ENCODE results near the gene TSPAN17.
"Not testable (repeated sequence)": the region's sequence is repeated elsewhere in the genome, so short reads cannot be mapped to it uniquely, and the experiment has no call there.

TSPAN17 gene

DNA sequence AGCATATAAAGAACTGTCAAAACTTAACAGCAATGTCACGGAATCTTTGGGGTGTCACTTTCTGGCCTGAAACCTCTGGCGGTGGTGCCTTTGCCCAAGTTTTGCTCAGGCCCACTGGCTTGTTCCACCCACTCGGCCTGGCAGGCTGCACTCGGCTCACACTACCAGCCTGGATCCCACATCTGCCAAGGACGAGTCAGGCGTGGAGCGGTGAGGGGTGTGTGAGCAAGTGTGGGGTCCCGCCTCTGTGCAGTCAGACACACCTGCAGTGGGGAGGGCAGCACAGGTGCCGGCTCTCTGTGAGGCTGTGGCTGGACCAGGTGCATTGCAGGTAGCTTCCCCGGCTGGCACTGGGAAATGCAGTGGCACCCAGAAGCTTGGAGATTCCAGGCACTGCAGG, 40.0 kb downstream of the TSPAN17 start:
- DNase-seq = no peak

DNA sequence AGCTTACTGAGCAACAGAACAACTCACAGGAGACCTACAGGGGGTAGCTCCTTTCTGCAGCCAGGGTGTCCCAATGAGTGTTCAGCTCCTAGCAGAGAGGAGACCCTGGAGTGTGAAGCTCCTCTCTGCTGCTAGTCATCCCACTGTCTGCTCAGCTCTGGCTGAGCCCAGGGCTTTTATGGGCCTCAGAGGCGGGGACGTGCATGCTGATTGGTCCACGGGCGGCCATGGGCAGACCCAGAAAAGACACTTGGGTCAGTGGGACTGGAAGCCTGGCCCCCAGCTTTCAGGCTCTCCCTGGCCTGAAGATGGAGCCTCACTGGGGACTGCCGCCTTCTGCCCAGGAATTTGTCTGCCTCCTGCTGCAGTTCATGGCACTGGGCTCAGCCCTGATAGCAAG, 40.6 kb downstream of the TSPAN17 start:
- DNase-seq = no peak

- DNase-seq = no peak
Observed at GRCh38 chr5:176690911-176691310, 43.6 kb downstream of the TSPAN17 start.

DNA sequence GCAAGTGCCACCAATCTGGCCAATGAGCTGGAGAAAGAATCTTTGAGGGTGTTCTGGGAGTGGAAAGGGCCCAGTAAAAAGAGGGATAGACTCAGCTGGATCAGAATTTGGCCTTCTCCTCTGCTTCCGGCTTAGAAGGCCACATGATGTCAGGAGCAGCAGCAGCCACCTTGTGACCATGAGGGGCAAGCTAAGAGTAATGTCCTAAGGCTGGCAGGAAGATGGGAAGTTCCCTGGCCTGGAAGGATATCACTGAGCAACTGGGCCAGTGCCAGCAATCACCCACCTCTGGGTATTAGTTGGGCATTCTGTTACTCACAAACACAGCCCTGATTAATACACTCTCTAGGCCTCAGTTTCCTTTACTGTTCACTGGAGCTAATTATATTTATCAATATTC, 44.2 kb downstream of the TSPAN17 start:
- DNase-seq = no peak

- no peak for DNase-seq
Observed at GRCh38 chr5:176692326-176692725, 45.0 kb downstream of the TSPAN17 start.

DNA sequence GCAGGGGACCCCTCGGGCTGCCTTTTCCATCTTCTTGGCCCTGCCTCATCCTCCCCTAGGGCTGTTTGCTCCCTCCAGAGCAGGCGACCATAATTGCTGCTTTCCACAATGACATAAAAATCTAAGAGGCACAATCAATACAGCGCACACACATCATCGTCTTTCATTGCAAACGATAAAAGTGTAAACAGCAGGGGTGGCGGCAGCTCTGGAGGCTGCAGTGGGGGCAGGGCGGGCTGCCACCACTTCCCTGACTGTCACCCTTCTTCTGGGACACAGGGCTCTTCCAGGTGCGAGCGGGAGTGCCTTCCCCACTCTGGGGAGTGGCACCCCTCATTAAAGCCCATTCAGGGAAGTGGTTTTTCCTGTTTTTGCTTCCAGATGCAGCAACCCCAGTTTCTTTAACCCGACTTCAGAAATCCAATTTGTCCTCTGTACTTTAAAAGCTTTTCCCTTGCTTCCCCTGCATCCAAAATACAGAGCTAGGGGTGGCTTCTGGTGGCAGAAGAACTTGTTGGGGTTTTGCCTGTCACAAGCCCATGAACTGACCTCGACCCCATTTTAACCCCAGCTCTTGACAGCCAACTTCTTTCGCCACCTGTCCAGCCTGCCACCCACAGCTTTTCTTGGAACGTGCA, 45.7 kb downstream of the TSPAN17 start:
- no peak for DNase-seq

GRCh38 chr5:176693477-176693851, 46.2 kb downstream of the TSPAN17 start:
- DNase-seq = no peak

GRCh38 chr5:176694146-176694545, 46.9 kb downstream of the TSPAN17 start:
- DNase-seq = no peak

- DNase-seq = no peak
Observed at GRCh38 chr5:176694631-176695030, 47.3 kb downstream of the TSPAN17 start.

- DNase-seq = no peak
Observed at GRCh38 chr5:176695073-176695472, 47.8 kb downstream of the TSPAN17 start.

DNA sequence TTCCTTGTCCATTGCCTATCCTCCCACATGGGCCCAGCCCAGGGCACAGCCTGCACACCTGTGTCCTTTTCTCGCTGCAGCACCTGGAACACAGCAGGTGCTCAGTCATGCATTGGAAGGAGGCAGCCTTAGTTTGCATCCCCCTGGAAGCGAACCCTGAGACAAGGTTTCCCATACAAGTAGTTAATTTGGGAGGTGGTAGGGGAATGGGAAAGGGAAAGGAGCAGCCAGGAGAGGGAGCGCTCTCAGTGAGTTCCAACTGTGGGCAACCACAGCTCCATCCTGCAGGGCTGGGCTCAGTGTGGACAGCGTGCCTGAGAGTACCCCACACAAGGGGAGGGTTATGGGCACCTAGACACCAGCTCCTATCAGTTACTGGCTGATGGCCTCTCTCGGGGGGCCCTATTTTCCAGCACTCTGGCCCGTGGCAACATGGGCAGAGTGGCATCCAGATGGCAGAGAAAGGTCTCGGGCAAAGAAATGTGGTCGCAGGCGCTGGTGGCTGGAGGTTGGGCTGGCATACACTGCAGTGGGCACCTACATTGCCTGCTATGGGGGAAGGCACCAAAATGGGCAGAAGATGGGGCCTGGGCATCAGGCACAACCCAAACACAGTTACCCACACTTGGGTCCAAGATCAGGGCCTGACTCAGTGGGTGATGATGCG, 50.1 kb downstream of the TSPAN17 start:
- no peak for DNase-seq

DNA sequence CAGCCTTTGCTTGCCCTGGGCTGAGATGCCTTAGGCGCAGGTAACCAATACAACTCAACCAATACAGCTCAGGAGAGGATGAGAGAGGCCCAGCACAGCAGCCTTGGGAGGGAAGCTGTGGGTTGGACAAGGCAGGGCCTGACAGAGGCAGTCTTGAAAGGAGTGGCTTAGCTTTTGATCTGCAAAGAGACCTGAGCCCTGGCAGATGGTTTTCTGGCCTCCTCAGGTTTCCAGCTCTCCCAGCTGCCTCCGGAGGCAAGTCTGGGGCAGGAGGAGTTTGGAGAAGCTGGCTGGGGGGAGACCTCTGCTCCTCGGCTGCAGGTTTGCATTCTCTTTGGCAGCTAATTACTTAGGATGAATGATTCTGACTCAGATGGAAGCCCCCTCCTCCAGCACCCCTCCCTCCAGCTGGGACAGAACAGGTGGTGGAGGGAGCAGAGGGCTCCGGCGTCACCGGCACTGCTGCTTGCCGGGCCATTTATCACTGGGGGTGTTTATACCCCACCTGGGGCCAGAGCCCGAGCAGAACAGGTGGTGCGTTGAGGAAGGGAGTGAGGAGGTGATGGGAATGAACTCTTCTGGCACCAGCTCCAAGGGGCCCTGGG, 50.8 kb downstream of the TSPAN17 start:
- DNase-seq = no peak

DNA sequence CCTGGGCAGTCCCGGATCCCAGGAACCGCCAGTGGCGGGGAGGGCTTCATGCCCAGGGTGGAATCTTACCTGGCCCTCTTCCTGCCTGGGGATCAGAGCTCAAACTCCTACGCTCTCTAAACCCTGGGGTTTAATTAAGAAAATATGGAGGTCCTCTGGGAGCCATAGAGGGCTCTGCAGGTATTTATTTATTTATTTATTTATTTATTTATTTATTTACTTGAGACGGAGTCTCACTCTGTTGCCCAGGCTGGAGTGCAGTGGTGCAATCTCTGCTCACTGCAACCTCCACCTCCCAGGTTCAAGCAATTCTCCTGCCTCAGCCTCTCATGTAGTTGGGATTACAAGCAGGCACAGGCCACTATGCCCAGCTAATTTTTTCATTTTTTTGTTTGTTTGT, 52.2 kb downstream of the TSPAN17 start:
- not testable (repeated sequence) for DNase-seq

DNA sequence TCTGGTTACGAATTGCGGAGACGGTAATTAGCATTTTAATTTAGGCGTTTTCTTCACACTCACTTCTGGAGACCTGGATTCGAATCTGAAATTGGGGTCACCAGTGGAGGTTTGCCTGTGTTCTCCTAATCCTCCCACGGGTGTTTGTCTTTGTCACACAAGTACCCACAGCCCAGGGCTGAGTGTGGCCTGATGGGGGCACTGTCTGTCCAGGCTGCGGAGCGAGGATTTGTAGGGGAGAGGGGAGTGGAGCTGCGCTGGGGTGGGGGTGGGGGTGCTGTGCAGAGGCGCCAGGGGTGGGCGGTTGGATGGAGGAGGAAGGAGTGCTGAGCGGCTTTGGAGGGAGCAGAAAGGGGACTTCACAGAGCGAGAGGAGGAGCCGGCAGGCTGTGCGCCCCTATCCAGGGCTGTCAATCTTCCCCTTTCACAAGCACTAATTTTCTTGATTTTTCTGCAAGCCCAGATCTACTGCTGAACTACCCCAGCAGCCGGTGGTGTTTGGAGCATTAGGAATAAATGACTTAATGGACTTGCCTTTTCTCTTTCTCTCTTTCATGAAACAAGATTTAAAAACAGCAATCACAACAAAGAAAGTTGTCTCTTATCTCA, 53.1 kb downstream of the TSPAN17 start:
- no peak for DNase-seq

DNA sequence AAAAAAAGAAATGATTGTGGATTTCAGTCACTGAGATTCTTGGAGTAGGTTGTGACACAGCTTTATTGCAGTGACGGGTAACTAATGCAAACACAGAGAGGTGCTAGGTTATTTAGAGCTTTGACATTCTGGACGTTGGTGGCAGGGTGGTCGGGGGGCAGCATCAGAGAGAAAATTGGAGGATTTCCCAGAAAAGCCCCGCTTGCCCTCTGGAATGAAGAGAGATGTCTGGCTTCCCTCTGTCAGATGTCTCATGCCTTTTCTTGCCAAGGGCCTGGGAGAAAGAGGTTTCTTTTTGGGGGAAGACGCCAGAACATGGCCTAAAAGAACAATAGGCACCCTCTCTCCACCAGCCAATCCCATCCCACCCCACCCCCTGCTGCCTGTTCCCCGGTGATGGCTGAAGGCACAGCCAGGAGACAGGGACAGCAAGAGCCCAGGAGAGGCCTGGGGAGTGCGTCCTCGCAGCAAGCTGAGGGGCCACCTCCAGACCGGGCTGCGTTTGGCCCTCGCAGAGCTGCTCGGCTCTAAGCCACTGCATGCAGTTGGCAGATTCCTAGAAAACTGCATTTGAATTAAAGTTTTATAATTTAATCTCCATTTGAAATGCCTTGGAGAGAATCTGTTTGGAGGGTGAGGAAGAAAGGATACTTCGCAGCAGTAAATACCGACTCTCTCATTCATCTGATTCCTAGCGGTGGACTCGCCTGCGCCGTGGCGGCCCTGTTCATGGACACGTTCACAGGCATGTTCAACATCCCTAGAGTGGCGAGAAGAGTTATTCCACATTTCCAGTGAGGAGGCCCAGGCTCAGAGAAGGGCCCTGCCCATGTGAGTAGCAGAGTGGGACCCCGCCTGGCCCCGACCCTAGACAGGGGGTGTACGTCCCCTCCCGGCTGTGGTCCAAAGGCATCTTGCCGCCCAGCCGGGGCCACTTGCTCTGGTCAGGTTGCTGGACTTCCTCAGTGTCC, 55.7 kb downstream of the TSPAN17 start:
- DNase-seq = no peak

- DNase-seq = no peak
Observed at GRCh38 chr5:176703857-176704256, 56.6 kb downstream of the TSPAN17 start.

- DNase-seq = no peak
Observed at GRCh38 chr5:176704355-176704754, 57.1 kb downstream of the TSPAN17 start.

GRCh38 chr5:176704817-176705216, 57.5 kb downstream of the TSPAN17 start:
- no peak for DNase-seq

Data from NCI-H1436 (cell line).